ENCODE measurements around the gene ATP13A2.

Gene ATP13A2

GRCh38 chr1:17032741-17033140, 21.0 kb upstream of the ATP13A2 start:
- in situ Hi-C loops (cut with MboI; ENCODE audit: low pct_unique_long_range_greater_than_20kb, low sequenced_read_pairs): no loop called here
- no peak for DNase-seq

DNA sequence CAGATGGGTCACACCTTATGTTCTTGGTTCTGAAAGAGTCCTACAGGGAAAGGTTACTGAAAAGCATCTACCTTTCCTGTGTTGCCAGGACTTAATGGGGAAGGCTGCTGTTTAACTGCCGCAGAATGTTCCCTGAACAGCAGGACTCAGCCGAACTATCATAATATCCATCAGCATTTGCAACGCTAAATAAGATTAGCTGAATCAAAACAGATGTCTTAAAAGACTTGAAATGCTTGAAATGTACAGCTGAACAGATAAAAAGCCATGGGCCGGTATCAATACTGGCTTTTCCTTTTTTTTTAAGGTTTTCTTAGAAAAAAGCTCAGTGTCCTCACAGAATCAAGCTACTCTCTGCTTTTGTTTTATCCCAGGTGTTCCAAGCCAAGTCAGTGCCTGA, 19.7 kb upstream of the ATP13A2 start:
- in situ Hi-C loops (cut with MboI; ENCODE audit: low pct_unique_long_range_greater_than_20kb, low sequenced_read_pairs): no loop called here
- DNase-seq: no peak

GRCh38 chr1:17030206-17030605, 18.5 kb upstream of the ATP13A2 start:
- DNase-seq: no peak
- in situ Hi-C loops (cut with MboI; ENCODE audit: low pct_unique_long_range_greater_than_20kb, low sequenced_read_pairs): no loop called here

DNA sequence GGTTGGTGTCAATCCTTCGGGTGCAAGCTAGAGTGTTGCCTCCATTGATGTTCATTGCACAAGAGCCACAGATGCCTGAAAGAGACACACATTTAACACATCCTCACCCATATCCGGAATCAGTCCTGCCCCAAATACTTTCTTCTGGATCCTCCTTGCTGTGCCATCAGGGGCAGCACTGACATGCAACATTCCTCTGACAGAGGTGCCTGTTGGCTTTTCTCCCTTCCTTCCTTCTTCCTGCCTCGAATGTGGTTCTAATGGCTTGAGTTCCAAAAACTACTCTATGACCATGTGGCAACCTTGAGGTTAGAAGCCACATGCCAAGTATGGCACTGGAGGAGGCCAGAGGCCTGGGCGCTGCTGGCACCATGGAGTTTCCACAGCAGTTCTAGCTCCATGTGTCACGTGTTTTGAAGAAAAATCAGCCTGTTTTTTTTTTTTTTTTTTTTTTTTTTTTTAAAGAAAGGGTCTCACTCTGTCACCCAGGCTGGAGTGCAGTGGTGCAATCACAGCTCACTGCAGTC, 17.0 kb upstream of the ATP13A2 start:
- in situ Hi-C loops (cut with MboI; ENCODE audit: low pct_unique_long_range_greater_than_20kb, low sequenced_read_pairs): no loop called here
- no peak for DNase-seq

DNA sequence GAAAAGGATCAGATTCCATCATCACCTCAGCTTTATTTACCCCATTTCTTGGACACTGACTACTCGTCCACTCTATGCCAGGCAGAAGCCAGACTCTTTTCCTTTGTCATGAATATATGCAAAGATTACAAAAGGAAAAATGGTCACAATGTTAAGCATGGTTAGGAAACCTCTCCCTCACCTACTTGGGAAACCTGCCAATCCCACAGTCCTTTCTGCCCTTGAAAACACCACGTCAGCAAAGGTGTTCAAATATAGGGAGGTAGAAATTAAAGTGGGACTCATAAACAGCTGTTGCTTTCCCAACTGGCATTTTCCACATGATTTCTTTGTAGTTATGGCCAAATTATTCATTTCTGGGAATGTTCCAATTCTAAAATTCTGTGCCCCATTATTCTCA, 16.2 kb upstream of the ATP13A2 start:
- DNase-seq: no peak
- in situ Hi-C loops (cut with MboI; ENCODE audit: low pct_unique_long_range_greater_than_20kb, low sequenced_read_pairs): no loop called here

- no peak for DNase-seq
- in situ Hi-C loops (cut with MboI; ENCODE audit: low pct_unique_long_range_greater_than_20kb, low sequenced_read_pairs): no loop called here
Measured at GRCh38 chr1:17027403-17027802, 15.7 kb upstream of the ATP13A2 start.

DNA sequence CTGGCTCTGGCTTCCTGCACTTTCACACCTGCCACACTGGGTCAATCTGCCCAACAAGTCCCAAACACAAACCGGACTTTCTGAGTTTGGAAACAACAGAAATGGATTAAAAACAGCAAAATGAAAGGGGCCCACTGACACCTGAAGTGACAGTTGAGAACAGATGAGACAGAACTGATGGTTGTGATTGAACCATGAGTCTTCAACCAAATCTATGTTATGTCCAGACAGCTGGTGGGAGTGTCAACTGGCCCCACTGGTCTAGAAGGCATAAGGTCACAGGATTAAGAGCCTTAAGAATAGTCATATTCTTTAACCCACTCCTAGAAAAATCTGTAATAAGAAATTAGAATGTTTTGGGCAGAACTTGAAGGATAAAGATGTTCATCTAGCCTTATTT, 13.0 kb upstream of the ATP13A2 start:
- in situ Hi-C loops (cut with MboI; ENCODE audit: low pct_unique_long_range_greater_than_20kb, low sequenced_read_pairs): no loop called here
- no peak for DNase-seq

- in situ Hi-C loops (cut with MboI; ENCODE audit: low pct_unique_long_range_greater_than_20kb, low sequenced_read_pairs): no loop called here
- no peak for DNase-seq
Measured at GRCh38 chr1:17023573-17023972, 11.8 kb upstream of the ATP13A2 start.

GRCh38 chr1:17023102-17023501, 11.4 kb upstream of the ATP13A2 start:
- in situ Hi-C loops (cut with MboI; ENCODE audit: low pct_unique_long_range_greater_than_20kb, low sequenced_read_pairs): no loop called here
- DNase-seq: peak; percentile 75

DNA sequence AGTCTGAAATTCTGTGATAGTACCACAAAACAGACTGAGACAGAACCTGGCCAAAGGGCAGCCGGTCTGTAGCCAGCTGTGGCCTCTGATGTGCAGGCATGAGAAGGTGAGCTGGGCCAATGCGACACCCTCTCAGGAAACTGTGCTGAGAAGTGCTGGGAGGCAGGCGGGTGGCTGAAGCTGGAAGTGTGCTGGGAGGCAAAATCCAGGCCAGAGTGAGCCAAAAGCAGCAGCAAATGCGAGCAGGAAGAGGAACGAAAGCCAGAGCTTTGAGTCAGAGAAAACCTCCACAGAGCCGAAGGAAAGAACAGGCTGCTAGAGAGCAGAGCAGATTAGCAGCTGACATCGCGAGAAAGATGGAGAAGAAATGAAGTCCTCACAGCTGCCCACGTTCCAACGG, 10.2 kb upstream of the ATP13A2 start:
- in situ Hi-C loops (cut with MboI; ENCODE audit: low pct_unique_long_range_greater_than_20kb, low sequenced_read_pairs): no loop called here
- DNase-seq: no peak

DNA sequence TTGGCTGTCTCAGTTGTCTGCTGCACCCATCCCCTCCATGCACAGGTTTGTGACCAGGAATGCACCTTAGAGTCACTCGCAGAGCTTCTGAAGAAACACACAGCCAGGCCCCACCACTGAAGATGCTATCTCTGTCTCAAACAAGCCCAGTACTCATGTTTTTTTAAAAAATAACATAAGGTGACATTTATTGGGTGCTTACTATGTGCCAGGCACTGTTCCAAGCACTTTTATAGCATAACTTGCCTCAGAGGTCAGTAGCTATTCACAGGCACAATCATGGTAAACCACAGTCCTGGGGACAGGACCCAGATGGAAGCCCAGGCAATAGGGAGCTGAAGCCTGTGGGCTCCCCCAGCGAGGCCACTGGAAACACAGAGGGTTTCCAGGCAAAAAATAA, 8.8 kb upstream of the ATP13A2 start:
- in situ Hi-C loops (cut with MboI; ENCODE audit: low pct_unique_long_range_greater_than_20kb, low sequenced_read_pairs): no loop called here

DNA sequence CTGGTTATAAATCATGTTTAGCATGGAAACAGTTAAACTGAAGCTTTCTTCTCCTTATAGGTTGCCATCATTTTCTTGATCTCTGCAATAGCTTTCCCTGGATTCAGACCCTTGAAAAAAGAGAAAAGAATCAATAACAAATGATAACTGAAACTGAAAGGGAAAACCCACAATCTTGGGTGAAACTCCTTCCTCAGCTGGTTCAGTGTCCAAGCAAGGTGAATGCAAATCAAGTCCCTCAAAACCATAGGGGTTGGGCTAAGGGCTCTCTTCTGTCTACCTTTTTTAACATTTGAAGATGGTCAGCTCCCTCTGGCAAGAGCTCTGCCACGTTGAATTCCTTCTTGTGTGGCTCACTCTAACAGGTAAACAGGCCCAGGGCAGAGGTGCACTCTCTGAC, 7.1 kb upstream of the ATP13A2 start:
- no peak for DNase-seq

More for the DNA sequence above, 8.8 kb upstream of the ATP13A2 start:
- no peak for DNase-seq

GRCh38 chr1:17017435-17017834, 5.7 kb upstream of the ATP13A2 start:
- in situ Hi-C loops (cut with MboI; ENCODE audit: low pct_unique_long_range_greater_than_20kb, low sequenced_read_pairs): no loop called here

More for the DNA sequence above, 7.1 kb upstream of the ATP13A2 start:
- in situ Hi-C loops (cut with MboI; ENCODE audit: low pct_unique_long_range_greater_than_20kb, low sequenced_read_pairs): no loop called here

GRCh38 chr1:17016317-17016661, 4.6 kb upstream of the ATP13A2 start:
- no peak for DNase-seq
- in situ Hi-C loops (cut with MboI; ENCODE audit: low pct_unique_long_range_greater_than_20kb, low sequenced_read_pairs): no loop called here

More at GRCh38 chr1:17017435-17017834, 5.7 kb upstream of the ATP13A2 start:
- DNase-seq: no peak

GRCh38 chr1:17014671-17015567, 3.2 kb upstream of the ATP13A2 start:
- DNase-seq: no peak
- in situ Hi-C loops (cut with MboI; ENCODE audit: low pct_unique_long_range_greater_than_20kb, low sequenced_read_pairs): no loop called here

GRCh38 chr1:17013491-17014320, 2.0 kb upstream of the ATP13A2 start:
- peak; percentile 95 for DNase-seq
- in situ Hi-C loops (cut with MboI; ENCODE audit: low pct_unique_long_range_greater_than_20kb, low sequenced_read_pairs): no loop called here

GRCh38 chr1:17012775-17013490, 1.2 kb upstream of the ATP13A2 start:
- in situ Hi-C loops (cut with MboI; ENCODE audit: low pct_unique_long_range_greater_than_20kb, low sequenced_read_pairs): no loop called here
- no peak for DNase-seq

GRCh38 chr1:17011092-17011438, 663 bp downstream of the ATP13A2 start:
- in situ Hi-C loops (cut with MboI; ENCODE audit: low pct_unique_long_range_greater_than_20kb, low sequenced_read_pairs): no loop called here
- DNase-seq: no peak

DNA sequence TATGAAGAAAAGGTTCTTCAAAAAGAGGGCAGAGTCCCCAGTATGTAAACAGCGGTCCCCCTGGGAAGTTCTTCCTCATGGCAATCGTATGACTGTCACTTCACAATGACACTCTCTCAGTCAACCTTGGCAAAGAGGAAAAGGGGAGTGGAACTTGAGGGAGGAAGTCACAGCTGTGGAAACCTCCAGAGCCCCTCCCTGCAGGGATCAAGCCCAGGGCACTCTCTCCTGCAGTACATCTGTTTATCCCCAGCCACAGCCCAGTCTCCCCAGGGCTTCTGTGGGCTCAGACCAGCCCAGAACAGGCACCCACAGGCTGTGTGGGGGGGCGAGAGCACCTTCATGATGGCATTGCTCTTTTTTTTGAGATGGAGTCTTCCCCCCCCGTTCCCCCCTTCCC, 2.0 kb downstream of the ATP13A2 start:
- in situ Hi-C loops (cut with MboI; ENCODE audit: low pct_unique_long_range_greater_than_20kb, low sequenced_read_pairs): no loop called here
- peak; percentile 75 for DNase-seq

Measured in KBM-7 (cell line).